ENCODE results near the gene KCNK5. TPM values are rescaled to one million over a fixed set of nuclear protein-coding genes. Genes with fewer than 3 reads are reported as not detected.

Gene KCNK5
- total and polyA plus RNA-seq, 2 experiments from 2014 or later = 0.21 to 0.27 TPM

DNA sequence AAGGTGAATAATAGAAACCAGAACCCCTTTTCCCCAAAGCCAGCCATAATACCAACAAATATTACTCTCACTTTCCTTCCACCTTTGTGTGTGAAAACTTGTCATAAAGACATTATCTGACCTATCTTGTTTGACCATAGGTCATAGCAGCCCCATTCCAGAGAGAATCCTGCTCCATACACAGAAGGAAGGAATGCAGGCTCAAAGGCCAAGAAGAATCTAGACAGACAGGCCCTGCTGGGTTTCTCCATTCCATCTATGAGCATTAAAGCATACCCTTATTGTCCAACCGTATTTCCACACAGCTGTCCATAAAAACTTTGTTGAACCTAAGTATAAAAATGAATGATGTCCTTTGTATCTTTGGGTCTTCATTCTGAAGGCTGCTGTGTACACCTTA lies 40.7 kb upstream of the KCNK5 start:
- peaks cover 4% of the 10 kb centered on the region for H3K27me3 ChIP-seq
- no peaks in the 10 kb centered on the region for H3K9me3 ChIP-seq (ENCODE audit: low read depth)
- no peaks in the 10 kb centered on the region for H3K4me1 ChIP-seq (ENCODE audit: low read depth)
- H3K4me3 ChIP-seq = no peak overlapping the region
- TF ChIP-seq CTCF (IDR thresholded peaks at IDR 0.05; ENCODE audit: low read depth, low read length) = no peak
- DNase-seq (ENCODE audit: low read depth in 1 of 2, low spot score in 1 of 2) = no peak
- H3K27ac ChIP-seq = no peak overlapping the region
- H3K36me3 ChIP-seq = no peaks in the 10 kb centered on the region

DNA sequence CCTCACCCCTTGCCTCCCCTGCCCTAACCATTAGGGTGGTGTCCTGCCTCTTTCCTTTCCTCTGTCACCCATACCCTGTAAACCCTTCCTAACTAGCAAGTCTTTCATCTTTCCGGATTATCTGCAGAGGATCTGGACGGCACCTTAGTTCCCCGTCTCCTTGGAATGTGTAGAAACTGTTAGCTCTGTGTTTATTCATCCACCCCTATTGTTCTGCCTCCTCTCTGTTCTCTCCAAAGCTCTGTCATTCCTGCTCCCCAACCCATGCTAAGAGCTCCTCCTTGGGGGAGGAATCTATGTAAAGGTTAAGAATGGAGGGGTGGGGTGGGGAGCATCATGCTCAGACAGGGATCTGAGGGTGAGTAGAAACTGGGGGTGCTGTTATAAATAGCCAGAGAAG lies 39.4 kb upstream of the KCNK5 start:
- Histone ChIP-seq H3K9me3 (ENCODE audit: low read depth) (no peaks in the 10 kb centered on the region), H3K4me1 (ENCODE audit: low read depth) (no peaks in the 10 kb centered on the region), H3K27me3 (peaks cover 3% of the 10 kb centered on the region), H3K4me3 (no peak overlapping the region), H3K36me3 (no peaks in the 10 kb centered on the region), H3K27ac (no peak overlapping the region)
- no peak for DNase-seq (ENCODE audit: low read depth in 1 of 2, low spot score in 1 of 2)
- no peak for TF ChIP-seq CTCF (IDR thresholded peaks at IDR 0.05; ENCODE audit: low read depth, low read length)

DNA sequence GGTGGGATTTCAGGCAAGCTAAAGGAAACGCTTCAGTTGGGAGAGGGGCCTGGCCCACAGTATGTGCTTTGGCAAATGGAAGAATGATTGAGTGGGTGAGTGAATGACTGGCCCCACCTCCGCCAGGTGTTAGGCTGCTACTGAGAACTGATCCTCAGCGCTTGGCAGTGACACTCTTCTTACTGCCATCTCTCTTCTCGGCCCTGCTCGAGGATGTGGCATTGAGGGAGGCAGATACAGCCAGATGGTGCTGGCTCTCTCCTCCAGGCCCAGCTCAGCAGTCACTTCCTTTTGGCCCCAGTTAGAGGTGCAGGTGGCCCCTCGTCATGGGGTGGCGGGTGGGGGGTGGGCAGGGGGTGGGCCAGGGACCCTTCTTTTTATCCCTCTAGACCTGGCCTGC lies 38.9 kb upstream of the KCNK5 start:
- no peaks in the 10 kb centered on the region for H3K36me3 ChIP-seq
- H3K4me3 ChIP-seq = no peak overlapping the region
- no peaks in the 10 kb centered on the region for H3K9me3 ChIP-seq (ENCODE audit: low read depth)
- H3K27ac ChIP-seq = no peak overlapping the region
- H3K4me1 ChIP-seq (ENCODE audit: low read depth) = no peaks in the 10 kb centered on the region
- no peaks in the 10 kb centered on the region for H3K27me3 ChIP-seq
- DNase-seq (ENCODE audit: low read depth in 1 of 2, low spot score in 1 of 2) = no peak
- no peak for TF ChIP-seq CTCF (IDR thresholded peaks at IDR 0.05; ENCODE audit: low read depth, low read length)

GRCh38 chr6:39266782-39267355 lies 37.6 kb upstream of the KCNK5 start:
- Histone ChIP-seq H3K27me3 (no peaks in the 10 kb centered on the region), H3K4me3 (no peak overlapping the region), H3K27ac (no peak overlapping the region), H3K4me1 (ENCODE audit: low read depth) (no peaks in the 10 kb centered on the region), H3K36me3 (no peaks in the 10 kb centered on the region), H3K9me3 (ENCODE audit: low read depth) (no peaks in the 10 kb centered on the region)
- no peak for TF ChIP-seq CTCF (IDR thresholded peaks at IDR 0.05; ENCODE audit: low read depth, low read length)
- no peak for DNase-seq (ENCODE audit: low read depth in 1 of 2, low spot score in 1 of 2)

DNA sequence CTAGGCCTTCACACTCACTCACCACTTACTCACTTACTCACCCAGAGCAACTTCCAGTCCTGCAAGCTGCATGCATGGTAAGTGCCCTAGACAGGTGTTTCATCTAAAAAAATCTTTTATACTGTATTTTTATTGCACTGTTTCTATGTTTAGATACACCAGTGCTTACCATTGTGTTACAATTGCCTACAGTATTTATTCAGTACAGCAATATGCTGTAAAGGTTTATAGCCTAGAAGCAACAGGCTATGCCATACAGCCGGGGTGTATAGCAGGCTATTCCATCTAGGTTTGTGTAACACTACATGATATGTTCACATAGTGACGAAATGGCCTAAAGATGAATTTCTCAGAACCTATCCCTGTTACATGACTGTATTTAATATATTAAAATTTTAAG lies 37.1 kb upstream of the KCNK5 start:
- TF ChIP-seq CTCF (IDR thresholded peaks at IDR 0.05; ENCODE audit: low read depth, low read length) = no peak

More for the DNA sequence above, 37.1 kb upstream of the KCNK5 start:
- Histone ChIP-seq H3K27me3 (no peaks in the 10 kb centered on the region), H3K27ac (no peak overlapping the region), H3K4me3 (no peak overlapping the region), H3K4me1 (ENCODE audit: low read depth) (no peaks in the 10 kb centered on the region), H3K9me3 (ENCODE audit: low read depth) (no peaks in the 10 kb centered on the region), H3K36me3 (no peaks in the 10 kb centered on the region)
- no peak for DNase-seq (ENCODE audit: low read depth in 1 of 2, low spot score in 1 of 2)

Measured in cardiac muscle cell (in vitro differentiated cells and primary cell).